NT2/D1 (cell line): ENCODE data around the gene ZNF839.

Experiments used
- DNase-seq: peaks from one replicate; pipeline ENCODE4 v3.0.0-alpha.2; 2011; ENCODE audit warnings: low read depth, low spot score
- H3K27me3 ChIP-seq: 2 replicates; pipeline ENCODE4 v1.6.0; 2011; ENCODE audit warnings: mild to moderate bottlenecking; ENCODE audit not compliant: insufficient read length, insufficient read depth
- H3K36me3 ChIP-seq: 2 replicates; pipeline ENCODE4 v1.6.1; 2011; ENCODE audit warnings: mild to moderate bottlenecking, low read length, mixed read lengths; ENCODE audit not compliant: insufficient read depth, insufficient read length
- H3K4me1 ChIP-seq: 2 replicates; pipeline ENCODE4 v1.5.1; 2011; ENCODE audit not compliant: insufficient read depth, insufficient read length
- H3K4me3 ChIP-seq: 2 replicates; pipeline ENCODE4 v1.5.1; 2011; ENCODE audit warnings: low read depth; ENCODE audit not compliant: insufficient read length
- H3K9ac ChIP-seq: 2 replicates; pipeline ENCODE4 v1.6.0; 2011; ENCODE audit warnings: low read depth; ENCODE audit not compliant: insufficient read length
- H3K9me3 ChIP-seq: 2 replicates; pipeline ENCODE4 v1.5.1; 2011; ENCODE audit warnings: mild to moderate bottlenecking, low read length; ENCODE audit not compliant: insufficient read depth
- SUZ12 ChIP-seq: IDR thresholded peaks from 2 replicates; pipeline ENCODE4 v1.6.1; 2011; ENCODE audit not compliant: insufficient read length, insufficient read depth; ENCODE audit errors: extremely low read depth
- YY1 ChIP-seq: IDR thresholded peaks from 2 replicates; pipeline ENCODE4 v1.6.1; 2011; ENCODE audit not compliant: insufficient read length, insufficient read depth
- ZNF274 ChIP-seq: IDR thresholded peaks from 2 replicates; pipeline ENCODE4 v1.6.1; 2011; ENCODE audit warnings: mild to moderate bottlenecking, low read depth, low read length

The ZNF839 gene

DNA sequence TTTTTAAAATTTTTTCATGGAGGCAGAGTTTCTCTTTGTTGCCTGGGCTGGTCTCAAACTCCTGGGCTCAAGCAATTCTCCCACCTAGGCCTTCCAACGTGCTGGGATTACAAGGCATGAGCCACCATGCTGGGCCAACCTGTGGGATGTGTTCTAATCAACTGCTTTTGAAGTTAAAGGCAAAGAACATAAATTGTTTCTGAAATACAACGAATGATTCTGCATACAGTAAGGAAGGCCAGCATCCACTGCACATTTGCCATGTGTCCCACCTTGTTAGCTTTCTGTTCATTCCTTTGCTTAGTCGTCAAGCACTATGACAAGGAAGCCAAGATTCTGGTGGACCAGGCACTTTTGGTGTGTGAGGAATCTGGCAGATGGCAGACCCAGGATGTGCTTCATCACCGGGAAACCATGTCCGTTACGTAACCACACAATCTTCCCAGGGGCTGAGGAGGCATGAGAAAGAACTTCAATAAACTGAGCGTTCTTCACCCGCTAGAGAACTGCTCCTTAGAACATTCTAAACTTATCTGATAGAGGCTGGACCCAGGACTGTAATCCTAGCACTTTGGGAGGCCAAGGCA lies 39.1 kb upstream of the ZNF839 start:
- H3K9me3 ChIP-seq, result no peaks in the 10 kb centered on the region
- peaks cover 2% of the 10 kb centered on the region for H3K4me1 ChIP-seq
- TF ChIP-seq SUZ12, result no peak
- no peak for TF ChIP-seq ZNF274
- no peak for TF ChIP-seq YY1
- H3K9ac ChIP-seq, result no peak overlapping the region
- H3K36me3 ChIP-seq, result no peaks in the 10 kb centered on the region
- DNase-seq, result no peak
- H3K4me3 ChIP-seq, result no peak overlapping the region
- H3K27me3 ChIP-seq, result no peaks in the 10 kb centered on the region

DNA sequence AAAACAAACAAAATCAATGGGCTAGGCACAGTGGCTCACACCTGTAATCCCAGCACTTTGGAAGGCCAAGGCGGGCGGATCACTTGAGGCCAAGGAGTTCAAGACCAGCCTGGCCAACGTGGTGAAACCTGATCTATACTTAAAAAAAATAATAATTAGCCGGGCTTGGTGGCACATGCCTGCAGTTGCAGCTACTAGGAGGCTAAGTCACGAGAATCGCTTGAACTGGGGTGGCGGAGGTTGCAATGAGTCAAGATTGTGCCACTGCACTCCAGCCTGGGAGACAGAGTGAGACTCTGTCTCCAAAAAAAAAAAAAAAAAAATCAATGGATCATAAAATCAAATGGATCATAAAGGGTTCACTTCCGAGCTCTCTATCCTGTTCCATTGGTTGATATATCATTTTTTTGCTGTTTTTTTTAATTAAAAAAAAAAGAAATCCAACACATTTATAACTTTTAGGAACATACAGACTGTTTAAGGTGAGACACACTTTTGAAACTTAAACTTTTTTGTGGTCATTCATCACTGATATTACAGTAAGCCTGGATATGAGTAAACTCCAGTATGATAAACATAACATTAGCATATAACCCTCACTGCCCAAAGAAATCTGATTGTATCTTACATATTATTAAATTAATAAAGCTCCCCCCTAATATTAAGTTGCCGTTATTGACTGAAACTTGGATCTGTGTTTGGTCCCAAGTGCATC lies 36.6 kb upstream of the ZNF839 start:
- Histone ChIP-seq H3K4me1 (peaks cover 2% of the 10 kb centered on the region), H3K27me3 (no peaks in the 10 kb centered on the region), H3K9ac (no peak overlapping the region), H3K4me3 (no peak overlapping the region), H3K9me3 (no peaks in the 10 kb centered on the region), H3K36me3 (no peaks in the 10 kb centered on the region)
- TF ChIP-seq SUZ12 (no peak), YY1 (no peak), ZNF274 (no peak)
- DNase-seq, result no peak

DNA sequence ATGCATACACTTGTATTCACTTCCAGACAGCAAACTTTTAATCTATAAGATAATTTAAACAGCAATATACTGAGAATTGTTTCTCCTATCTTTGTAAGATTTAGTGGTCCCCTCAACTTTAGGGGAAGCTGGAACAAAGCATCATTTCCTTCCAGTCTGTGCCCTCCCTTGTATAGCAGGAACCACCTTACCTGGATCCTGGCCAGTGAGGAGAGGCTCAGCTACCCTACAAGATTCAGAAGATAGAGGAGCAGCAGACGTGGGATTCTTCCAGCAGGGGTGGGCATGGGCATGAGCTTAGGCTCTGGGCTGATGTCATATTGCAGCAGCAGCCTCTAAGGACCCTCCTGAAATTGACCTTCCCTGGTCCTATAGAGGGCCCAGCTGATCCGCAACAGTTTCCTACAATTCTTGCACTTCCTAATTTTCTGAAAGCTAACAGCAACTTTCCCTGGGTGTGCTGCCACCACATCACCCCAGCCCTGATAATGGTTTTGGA lies 35.9 kb upstream of the ZNF839 start:
- no peaks in the 10 kb centered on the region for H3K36me3 ChIP-seq
- no peaks in the 10 kb centered on the region for H3K4me1 ChIP-seq

DNA sequence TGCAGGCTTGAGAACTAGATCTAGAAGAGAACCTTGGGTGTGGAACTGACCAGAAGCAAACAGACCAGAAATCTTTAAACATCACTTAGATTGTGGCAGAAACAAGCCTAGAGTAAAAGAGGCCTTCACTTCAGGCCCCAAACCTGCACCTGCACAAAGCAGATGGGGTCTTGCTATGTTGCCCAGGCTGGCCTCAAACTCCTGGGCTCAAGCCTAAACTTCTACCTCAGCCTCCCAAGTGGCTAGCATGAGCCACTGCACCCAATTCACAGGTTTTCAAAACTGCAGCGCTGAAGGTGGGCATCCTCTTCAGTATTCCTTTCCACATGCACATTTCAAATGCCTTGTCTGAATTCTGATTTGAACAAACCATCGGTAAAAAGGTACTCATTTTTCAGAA lies 34.4 kb upstream of the ZNF839 start:
- TF ChIP-seq YY1 (no peak), ZNF274 (no peak), SUZ12 (no peak)
- Histone ChIP-seq H3K27me3 (no peaks in the 10 kb centered on the region), H3K4me3 (no peak overlapping the region), H3K36me3 (no peaks in the 10 kb centered on the region), H3K9ac (no peak overlapping the region), H3K9me3 (no peaks in the 10 kb centered on the region), H3K4me1 (no peaks in the 10 kb centered on the region)
- no peak for DNase-seq

More for the DNA sequence above, 35.9 kb upstream of the ZNF839 start:
- no peak for DNase-seq
- no peaks in the 10 kb centered on the region for H3K9me3 ChIP-seq
- no peak overlapping the region for H3K4me3 ChIP-seq
- H3K27me3 ChIP-seq, result no peaks in the 10 kb centered on the region
- TF ChIP-seq SUZ12, result no peak
- TF ChIP-seq YY1, result no peak
- no peak for TF ChIP-seq ZNF274
- no peak overlapping the region for H3K9ac ChIP-seq

DNA sequence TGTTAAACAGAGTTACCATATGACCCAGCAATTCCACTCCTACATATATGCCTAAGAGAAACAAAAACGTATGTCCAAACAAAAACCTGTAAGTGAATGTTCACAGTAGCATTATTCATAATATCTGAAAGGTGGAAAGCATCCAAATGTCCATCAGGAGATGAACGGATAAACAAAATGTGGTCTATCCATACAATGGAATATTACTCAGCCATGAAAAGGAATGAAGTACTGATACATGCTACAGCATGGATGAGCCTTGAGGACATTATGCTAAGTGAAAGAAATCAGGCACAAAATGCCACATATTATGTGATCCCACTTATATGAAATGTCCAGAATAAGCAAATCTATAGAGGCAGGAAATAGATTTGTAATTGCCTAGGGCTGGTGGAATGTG lies 31.4 kb upstream of the ZNF839 start:
- no peak for TF ChIP-seq YY1
- Histone ChIP-seq H3K36me3 (no peaks in the 10 kb centered on the region), H3K9me3 (no peaks in the 10 kb centered on the region), H3K4me3 (no peak overlapping the region), H3K4me1 (no peaks in the 10 kb centered on the region), H3K9ac (no peak overlapping the region), H3K27me3 (no peaks in the 10 kb centered on the region)
- DNase-seq, result no peak

DNA sequence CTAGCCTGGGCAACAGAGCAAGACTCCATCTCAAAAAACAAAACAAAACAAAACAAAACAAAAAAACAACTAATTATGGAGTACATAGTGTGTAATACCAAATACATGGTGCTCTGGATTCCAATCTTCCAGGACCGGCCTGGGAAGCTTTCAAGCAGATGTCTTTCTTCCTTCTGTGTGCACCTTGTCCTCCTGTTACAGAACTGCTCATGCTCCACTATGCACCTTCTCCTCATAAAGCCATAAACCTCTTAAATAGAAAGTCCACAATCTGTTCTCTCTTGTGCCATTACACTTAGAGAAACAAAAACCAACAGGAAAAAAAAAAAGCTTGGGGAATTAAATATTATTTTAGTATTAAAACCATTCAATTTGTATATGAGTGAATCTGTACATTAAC lies 27.1 kb upstream of the ZNF839 start:
- H3K9ac ChIP-seq, result no peak overlapping the region
- H3K4me3 ChIP-seq, result no peak overlapping the region
- H3K27me3 ChIP-seq, result no peaks in the 10 kb centered on the region
- no peaks in the 10 kb centered on the region for H3K36me3 ChIP-seq
- H3K4me1 ChIP-seq, result no peaks in the 10 kb centered on the region
- TF ChIP-seq SUZ12 (no peak), ZNF274 (no peak), YY1 (no peak)
- no peak for DNase-seq
- H3K9me3 ChIP-seq, result peaks cover 2% of the 10 kb centered on the region; the same call in 1 of the 2 replicates

DNA sequence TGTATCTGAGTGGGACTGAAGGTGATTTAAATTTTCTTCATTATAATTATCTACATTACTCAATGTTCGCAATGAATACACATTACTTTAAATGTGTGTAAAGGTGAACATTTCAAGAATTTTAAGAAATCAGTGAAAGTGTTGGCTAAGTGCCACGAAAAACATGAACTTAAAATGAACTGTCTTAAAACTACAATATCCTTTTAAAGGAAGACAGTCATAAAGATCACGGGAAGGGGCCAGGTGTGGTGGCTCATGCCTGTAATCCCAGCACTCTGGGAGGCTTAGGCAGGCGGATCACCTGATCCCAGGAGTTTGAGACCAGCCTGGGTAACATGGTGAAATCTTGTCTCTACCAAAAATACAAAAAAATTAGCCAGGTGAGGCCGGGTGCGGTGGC lies 25.8 kb upstream of the ZNF839 start:
- H3K4me1 ChIP-seq, result no peaks in the 10 kb centered on the region

More for the DNA sequence above, 25.8 kb upstream of the ZNF839 start:
- no peak for DNase-seq
- Histone ChIP-seq H3K4me3 (no peak overlapping the region), H3K27me3 (no peaks in the 10 kb centered on the region), H3K9me3 (peaks cover 8% of the 10 kb centered on the region; the same call in 1 of the 2 replicates), H3K9ac (no peak overlapping the region), H3K36me3 (no peaks in the 10 kb centered on the region)
- TF ChIP-seq YY1 (no peak), ZNF274 (no peak), SUZ12 (no peak)
